GM21423 (cell line): ENCODE measurements around the gene TMEM151B.

Source experiments
- ATAC-seq: cut with Tn5 transposase; IDR thresholded peaks from one replicate; pipeline ENCODE4 v1.9.1; 2021; ENCODE audit warnings: mild to moderate bottlenecking, moderate library complexity; ENCODE audit not compliant: unreplicated experiment

TMEM151B gene

GRCh38 chr6:44276667-44277640 is 6.7 kb downstream of the TMEM151B start:
- no peak for ATAC-seq

GRCh38 chr6:44277763-44278162 is 7.5 kb downstream of the TMEM151B start:
- no peak for ATAC-seq

GRCh38 chr6:44278315-44278714 is 8.1 kb downstream of the TMEM151B start:
- ATAC-seq: no peak

GRCh38 chr6:44278774-44279697 is 8.8 kb downstream of the TMEM151B start:
- ATAC-seq: no peak

- no peak for ATAC-seq
Observed at GRCh38 chr6:44284121-44284520, 13.9 kb downstream of the TMEM151B start.

GRCh38 chr6:44284867-44285266 is 14.6 kb downstream of the TMEM151B start:
- no peak for ATAC-seq

- no peak for ATAC-seq
Observed at GRCh38 chr6:44285552-44286284, 15.5 kb downstream of the TMEM151B start.

- ATAC-seq: no peak
Observed at GRCh38 chr6:44286285-44286565, 16.0 kb downstream of the TMEM151B start.

- no peak for ATAC-seq
Observed at GRCh38 chr6:44286747-44287146, 16.5 kb downstream of the TMEM151B start.

- no peak for ATAC-seq
Observed at GRCh38 chr6:44289726-44290260, 19.5 kb downstream of the TMEM151B start.

GRCh38 chr6:44291841-44292240 is 21.6 kb downstream of the TMEM151B start:
- no peak for ATAC-seq

GRCh38 chr6:44292661-44293365 is 22.6 kb downstream of the TMEM151B start:
- ATAC-seq: no peak

- no peak for ATAC-seq
Observed at GRCh38 chr6:44294832-44295791, 24.9 kb downstream of the TMEM151B start.

- no peak for ATAC-seq
Observed at GRCh38 chr6:44297063-44298038, 27.1 kb downstream of the TMEM151B start.

- no peak for ATAC-seq
Observed at GRCh38 chr6:44298055-44298803, 28.0 kb downstream of the TMEM151B start.

- ATAC-seq: no peak
Observed at GRCh38 chr6:44298864-44299263, 28.6 kb downstream of the TMEM151B start.

- ATAC-seq: no peak
Observed at GRCh38 chr6:44300292-44300823, 30.1 kb downstream of the TMEM151B start.
